HepG2 (cell line): ENCODE data around the gene MTHFD1L. TPM values are rescaled to one million over a fixed set of nuclear protein-coding genes. Genes with fewer than 3 reads are reported as not detected.

Experiments
- AKAP8 ChIP-seq: sonication (generic); formaldehyde crosslinking; IDR thresholded peaks from 2 replicates; pipeline ENCODE4 v1.5.1; 2020; ENCODE audit warnings: mild to moderate bottlenecking, missing genetic modification reagents
- HOXA9 ChIP-seq: sonication (generic); formaldehyde crosslinking; IDR thresholded peaks from 2 replicates; pipeline ENCODE4 v1.8.1; 2022; ENCODE audit warnings: missing genetic modification reagents, mild to moderate bottlenecking, moderate library complexity, borderline replicate concordance
- IRF1 ChIP-seq: sonication (generic); formaldehyde crosslinking; IDR thresholded peaks from 2 replicates; pipeline ENCODE4 v1.4.0; 2020; ENCODE audit warnings: low read depth, mild to moderate bottlenecking, missing genetic modification reagents
- KLF9 ChIP-seq: IDR thresholded peaks from 2 replicates; pipeline ENCODE4 v1.6.1; 2016; ENCODE audit warnings: low read depth
- POGZ ChIP-seq: sonication (generic); formaldehyde crosslinking; IDR thresholded peaks from 2 replicates; pipeline ENCODE4 v1.4.0; 2020; ENCODE audit warnings: mild to moderate bottlenecking, missing genetic modification reagents
- SRSF1 ChIP-seq: fragments of 200-400 bp; formaldehyde crosslinking; optimal IDR thresholded peaks from 2 replicates; pipeline ENCODE3; 2017; ENCODE audit warnings: mild to moderate bottlenecking, low read depth, low read length, moderate library complexity
- TBL1XR1 ChIP-seq: fragments of 150-350 bp; IDR thresholded peaks from 2 replicates; pipeline ENCODE4 v1.6.1; 2014; ENCODE audit warnings: borderline replicate concordance, low read length; ENCODE audit not compliant: partially characterized antibody
- ZFP62 ChIP-seq: sonication (generic); formaldehyde crosslinking; IDR thresholded peaks from 2 replicates; pipeline ENCODE4 v1.4.0; 2020; ENCODE audit warnings: missing genetic modification reagents
- ZMAT3 ChIP-seq: sonication (generic); formaldehyde crosslinking; conservative IDR thresholded peaks from 2 replicates; pipeline ENCODE4 v1.7.0; 2021; ENCODE audit warnings: missing genetic modification reagents
- ZMYM3 ChIP-seq: sonication (generic); formaldehyde crosslinking; IDR thresholded peaks from 2 replicates; pipeline ENCODE4 v1.5.1; 2020; ENCODE audit warnings: mild to moderate bottlenecking, missing genetic modification reagents
- ZMYM4 ChIP-seq: sonication (generic); formaldehyde crosslinking; IDR thresholded peaks from 2 replicates; pipeline ENCODE4 v1.8.1; 2023; ENCODE audit warnings: mild to moderate bottlenecking, missing genetic modification reagents
- ZNF20 ChIP-seq: sonication (generic); formaldehyde crosslinking; IDR thresholded peaks from 2 replicates; pipeline ENCODE4 v1.4.0; 2020; ENCODE audit warnings: mild to moderate bottlenecking, moderate library complexity, missing genetic modification reagents
- ZNF232 ChIP-seq: sonication (generic); formaldehyde crosslinking; IDR thresholded peaks from 2 replicates; pipeline ENCODE4 v1.4.0; 2020; ENCODE audit warnings: missing genetic modification reagents, borderline replicate concordance
- ZNF318 ChIP-seq: sonication (generic); formaldehyde crosslinking; IDR thresholded peaks from 2 replicates; pipeline ENCODE4 v1.4.0; 2020; ENCODE audit warnings: mild to moderate bottlenecking, missing genetic modification reagents
- ZNF670 ChIP-seq: sonication (generic); formaldehyde crosslinking; IDR thresholded peaks from 2 replicates; pipeline ENCODE4 v1.8.0; 2022; ENCODE audit warnings: mild to moderate bottlenecking, missing genetic modification reagents, borderline replicate concordance
- ZNF770 ChIP-seq: sonication (generic); formaldehyde crosslinking; IDR thresholded peaks from 2 replicates; pipeline ENCODE4 v1.5.0; 2020; ENCODE audit warnings: mild to moderate bottlenecking, missing genetic modification reagents
- polyA plus RNA-seq, 8 experiments: library from polyadenylated mRNA; depleted of rRNA in 3 of 8; stranded (reverse) in 7 of 8; unstranded in 1 of 8; fragments of >200 nt; fragmentation: Illumina TruSeq in 4 of 8; extraction: Trizol in 4 of 8; gene quantifications; 2 replicates each; pipeline versions ENCODE4 v1.2.1 to v1.2.3, GENCODE V29; 2011 to 2016; ENCODE audit warnings: low read depth in 4 of 8, missing spikeins in 1 of 8, mixed read lengths in 1 of 8; ENCODE audit not compliant: insufficient read depth in 1 of 8
- total RNA-seq, 5 experiments: library from RNA; depleted of rRNA; stranded (reverse); fragments of >200 nt; fragmentation: Illumina TruSeq; extraction: Trizol; gene quantifications; 2 replicates each; pipeline ENCODE4 v1.2.3, GENCODE V29; 2016; ENCODE audit warnings: low read depth in 1 of 5
- TF ChIP-seq, protein P1 (sequence below): sonication (generic); formaldehyde crosslinking; IDR thresholded peaks from 2 replicates; pipeline ENCODE4 v1.5.0; 2020; ENCODE audit warnings: mild to moderate bottlenecking, missing genetic modification reagents, borderline replicate concordance

MTHFD1L gene
- total and polyA plus RNA-seq, 2 of the 13 experiments (the other 11 are each of a cell fraction or from before 2014, with no cell fraction given) = 24.0 to 39.6 TPM

DNA sequence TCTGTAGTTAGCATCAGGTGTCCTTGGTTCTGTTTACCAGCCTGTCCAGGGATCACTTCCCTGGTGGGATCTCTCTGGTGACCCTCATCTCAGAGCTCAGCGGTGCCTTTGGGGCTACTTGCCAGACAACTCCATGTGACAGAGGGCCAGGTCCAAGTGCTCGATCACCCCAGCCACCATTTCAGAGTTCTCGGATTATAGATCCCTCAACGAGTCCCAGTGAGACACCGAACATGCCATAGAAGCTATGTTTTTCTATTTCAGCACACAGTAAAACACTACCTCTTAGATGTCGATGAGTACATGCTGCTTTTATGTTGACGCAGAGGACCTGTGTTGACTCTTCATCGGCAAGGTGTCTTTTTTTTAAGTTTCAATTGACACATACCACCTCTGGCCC lies 204.1 kb downstream of the MTHFD1L start (continued):
- no peak for TF ChIP-seq ZNF770 (CRISPR knock-in tag)
- no peak for TF ChIP-seq ZNF670 (CRISPR knock-in tag)
- no peak for TF ChIP-seq KLF9 (CRISPR knock-in tag)
- TF ChIP-seq ZMYM4 = peak; percentile 54; the same call in 1 of the 2 replicates
- no peak for TF ChIP-seq ZMAT3 (CRISPR knock-in tag)
- TF ChIP-seq HOXA9 = no peak
- no peak for TF ChIP-seq AKAP8 (CRISPR knock-in tag)
- TF ChIP-seq, protein P1, sequence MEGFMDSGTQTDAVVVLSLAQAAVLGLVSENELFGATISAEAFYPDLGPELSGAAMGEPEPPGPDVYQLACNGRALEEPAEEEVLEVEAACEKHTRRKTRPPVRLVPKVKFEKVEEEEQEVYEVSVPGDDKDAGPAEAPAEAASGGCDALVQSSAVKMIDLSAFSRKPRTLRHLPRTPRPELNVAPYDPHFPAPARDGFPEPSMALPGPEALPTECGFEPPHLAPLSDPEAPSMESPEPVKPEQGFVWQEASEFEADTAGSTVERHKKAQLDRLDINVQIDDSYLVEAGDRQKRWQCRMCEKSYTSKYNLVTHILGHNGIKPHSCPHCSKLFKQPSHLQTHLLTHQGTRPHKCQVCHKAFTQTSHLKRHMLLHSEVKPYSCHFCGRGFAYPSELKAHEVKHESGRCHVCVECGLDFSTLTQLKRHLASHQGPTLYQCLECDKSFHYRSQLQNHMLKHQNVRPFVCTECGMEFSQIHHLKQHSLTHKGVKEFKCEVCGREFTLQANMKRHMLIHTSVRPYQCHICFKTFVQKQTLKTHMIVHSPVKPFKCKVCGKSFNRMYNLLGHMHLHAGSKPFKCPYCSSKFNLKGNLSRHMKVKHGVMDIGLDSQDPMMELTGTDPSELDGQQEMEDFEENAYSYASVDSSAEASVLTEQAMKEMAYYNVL (CRISPR knock-in tag) = no peak
- no peak for TF ChIP-seq SRSF1
- TF ChIP-seq TBL1XR1 = no peak
- TF ChIP-seq ZNF232 (CRISPR knock-in tag) = no peak
- TF ChIP-seq IRF1 = no peak
- peak; percentile 72 for TF ChIP-seq POGZ (CRISPR knock-in tag)
- no peak for TF ChIP-seq ZNF318 (CRISPR knock-in tag)
- no peak for TF ChIP-seq ZNF20 (CRISPR knock-in tag)
- TF ChIP-seq ZMYM3 (CRISPR knock-in tag) = no peak
- no peak for TF ChIP-seq ZFP62
